HG02610 (cell line): ENCODE measurements around the gene CPLX3.

Source experiments
- ATAC-seq: cut with Tn5 transposase; IDR thresholded peaks from one replicate; pipeline ENCODE4 v1.9.1; 2021; ENCODE audit warnings: mild to moderate bottlenecking, moderate library complexity; ENCODE audit not compliant: unreplicated experiment

The CPLX3 gene

DNA sequence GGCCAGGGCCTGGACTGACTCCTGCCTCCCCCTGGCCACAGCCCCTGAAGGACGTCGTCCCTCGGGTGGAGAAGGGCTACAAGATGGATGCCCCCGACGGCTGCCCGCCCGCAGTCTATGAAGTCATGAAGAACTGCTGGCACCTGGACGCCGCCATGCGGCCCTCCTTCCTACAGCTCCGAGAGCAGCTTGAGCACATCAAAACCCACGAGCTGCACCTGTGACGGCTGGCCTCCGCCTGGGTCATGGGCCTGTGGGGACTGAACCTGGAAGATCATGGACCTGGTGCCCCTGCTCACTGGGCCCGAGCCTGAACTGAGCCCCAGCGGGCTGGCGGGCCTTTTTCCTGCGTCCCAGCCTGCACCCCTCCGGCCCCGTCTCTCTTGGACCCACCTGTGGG lies 24.1 kb upstream of the CPLX3 start:
- ATAC-seq = no peak

GRCh38 chr15:74802862-74803447 lies 23.5 kb upstream of the CPLX3 start:
- no peak for ATAC-seq

DNA sequence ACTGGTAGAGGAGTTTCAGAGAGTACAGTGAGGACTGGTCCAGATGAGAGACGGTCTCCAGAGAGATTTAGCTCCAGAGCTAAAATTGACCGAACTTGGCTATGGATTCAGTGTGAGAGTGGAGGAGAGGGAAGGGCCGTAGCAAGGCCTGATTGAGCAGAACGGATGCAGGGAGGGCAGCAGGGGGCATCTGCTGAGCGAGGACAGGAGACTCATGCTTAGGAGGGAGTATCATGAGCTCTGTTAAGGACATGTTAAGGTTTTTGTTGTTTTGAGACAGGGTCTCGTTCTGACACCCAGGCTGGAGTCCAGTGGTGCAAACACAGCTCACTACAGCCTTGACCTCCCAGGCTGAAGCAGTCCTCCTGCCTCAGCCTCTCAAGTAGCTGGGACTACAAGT lies 21.5 kb upstream of the CPLX3 start:
- ATAC-seq = no peak

DNA sequence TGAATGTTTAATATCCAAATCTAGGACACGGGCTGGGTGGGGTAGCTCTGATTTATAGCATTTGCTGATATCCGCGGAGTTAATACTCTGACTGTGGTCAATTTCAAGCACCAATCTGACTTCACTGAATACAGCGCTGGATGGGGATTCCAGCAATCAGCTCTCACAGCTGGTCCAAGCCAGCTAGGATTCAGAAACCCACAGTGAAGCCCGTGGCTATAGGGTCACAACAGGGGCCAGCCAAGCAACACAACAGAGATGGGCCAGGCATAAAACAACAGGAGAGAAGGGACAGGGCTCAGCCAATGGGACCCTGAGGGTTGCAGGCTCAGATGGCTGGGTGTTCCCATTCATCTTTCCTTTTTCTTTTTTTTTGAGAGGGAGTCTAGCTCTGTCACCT lies 19.1 kb upstream of the CPLX3 start:
- ATAC-seq = no peak

GRCh38 chr15:74808078-74808839 lies 18.2 kb upstream of the CPLX3 start:
- no peak for ATAC-seq

DNA sequence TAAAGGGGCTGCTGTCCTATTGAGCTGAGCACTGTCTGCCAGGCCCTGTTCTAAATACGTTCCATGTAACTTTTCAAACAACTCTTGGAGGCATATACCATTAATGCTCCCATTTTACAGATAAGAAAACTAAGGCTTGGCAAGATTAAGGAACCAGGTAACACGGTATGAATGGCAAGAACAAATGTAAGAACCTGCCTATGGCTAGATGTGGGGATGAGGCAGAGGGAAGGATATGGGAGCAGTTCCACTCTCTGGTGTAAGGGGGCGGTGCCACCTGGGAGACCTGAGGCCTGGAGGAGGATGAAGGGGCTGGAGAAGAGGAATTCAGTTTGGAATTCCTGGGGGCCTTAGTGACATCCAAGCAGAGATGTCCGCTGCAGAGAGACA lies 17.6 kb upstream of the CPLX3 start:
- no peak for ATAC-seq

GRCh38 chr15:74809242-74809641 lies 17.2 kb upstream of the CPLX3 start:
- ATAC-seq = no peak

DNA sequence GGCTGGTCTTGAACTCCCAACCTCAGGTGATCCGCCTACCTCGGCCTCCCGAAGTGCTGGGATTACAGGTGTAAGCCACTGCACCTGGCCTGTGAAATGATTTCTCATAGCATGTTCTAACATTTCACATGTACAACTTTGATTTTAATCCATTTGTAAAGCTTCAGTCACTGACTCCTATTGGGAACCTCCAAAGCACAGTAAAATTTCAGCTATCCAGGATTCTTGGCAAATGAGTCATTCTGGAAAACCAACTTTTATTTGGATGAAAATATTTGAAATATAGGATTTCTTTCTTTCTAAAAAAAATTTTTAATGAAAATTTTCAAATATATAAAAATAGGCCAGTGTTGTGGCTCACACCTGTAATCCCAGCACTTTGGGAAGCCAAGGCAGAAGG lies 16.5 kb upstream of the CPLX3 start:
- ATAC-seq = no peak

DNA sequence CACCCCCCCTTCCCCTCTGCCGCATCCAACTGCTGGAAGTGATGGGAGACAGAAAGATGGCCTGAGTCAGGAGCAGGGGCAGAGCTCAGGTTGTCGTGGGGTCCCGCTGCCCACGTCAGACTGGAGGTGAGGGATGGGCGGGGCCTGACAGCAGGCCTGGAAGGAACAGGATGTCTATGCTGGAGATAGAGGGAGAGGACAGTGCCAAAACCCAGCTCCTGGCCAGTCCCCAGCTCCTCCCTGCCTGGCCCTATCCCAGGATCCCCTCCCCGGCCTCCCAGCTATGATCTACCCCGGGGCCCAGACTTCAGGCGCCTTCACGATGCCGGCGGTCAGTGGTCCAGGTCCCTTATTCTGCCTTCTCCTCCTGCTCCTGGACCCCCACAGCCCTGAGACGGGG lies 13.9 kb upstream of the CPLX3 start, which contains the start of gene LMAN1L:
LMAN1L (plus strand) TSS at position 303 of the 400 bp plus-strand sequence; CDS start at position 323, 20 bp downstream.
- no peak for ATAC-seq

GRCh38 chr15:74815121-74815934 lies 11.1 kb upstream of the CPLX3 start:
- no peak for ATAC-seq

GRCh38 chr15:74815961-74816360 lies 10.5 kb upstream of the CPLX3 start:
- ATAC-seq = no peak

DNA sequence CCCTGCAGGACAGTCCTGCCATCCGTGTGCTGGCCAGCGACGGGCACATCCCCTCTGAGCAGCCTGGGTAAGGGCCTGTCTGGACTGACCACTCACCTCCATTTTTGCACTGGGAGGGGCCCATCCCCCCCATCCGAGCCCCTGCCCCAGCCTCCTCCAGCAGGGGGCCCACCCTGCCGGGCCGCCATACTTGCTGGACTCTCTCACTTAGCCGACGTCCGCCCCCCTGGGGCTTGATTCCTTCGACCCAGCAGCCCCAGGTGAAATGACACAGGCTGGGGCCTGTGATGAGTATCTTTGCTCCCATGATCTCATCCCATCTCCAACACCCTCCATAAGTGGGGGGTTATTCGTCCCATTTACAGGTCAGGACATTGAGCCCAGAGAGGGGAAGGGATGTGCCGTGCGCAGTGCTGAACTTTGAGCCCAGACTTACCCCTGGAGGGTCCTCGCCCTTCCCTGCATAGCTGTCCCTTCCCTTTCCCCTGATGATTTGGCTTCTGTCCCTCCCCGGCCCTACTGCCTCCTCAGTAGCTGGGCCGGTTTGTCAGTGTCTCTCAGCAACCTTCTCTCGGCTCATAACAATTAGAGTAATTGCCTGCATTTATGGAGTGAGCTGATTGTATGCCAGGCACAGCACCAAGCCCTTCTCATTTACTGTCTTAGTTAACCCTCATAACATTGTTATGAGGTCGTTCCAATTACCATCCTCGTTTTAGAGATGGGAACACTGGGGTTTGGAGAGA lies 9.6 kb upstream of the CPLX3 start:
- no peak for ATAC-seq

DNA sequence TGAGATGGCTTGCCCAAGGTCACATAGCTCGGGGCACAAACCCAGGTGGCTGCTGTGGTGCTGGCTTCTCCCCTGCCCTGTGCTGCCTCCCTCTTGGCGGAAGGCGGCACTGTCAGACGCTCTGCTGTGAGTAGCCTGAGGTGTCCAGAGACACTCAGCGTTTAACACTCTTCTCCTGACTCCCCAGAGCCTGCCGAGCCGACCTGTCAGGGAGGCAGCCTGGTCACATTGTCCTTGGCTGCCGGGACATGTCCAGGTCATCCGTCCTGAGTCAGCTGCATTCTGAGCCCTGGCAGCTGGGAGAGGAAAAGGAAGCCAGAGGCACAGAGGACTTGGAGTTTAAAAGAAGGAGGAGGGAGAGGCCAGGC lies 9.1 kb upstream of the CPLX3 start:
- ATAC-seq = no peak

DNA sequence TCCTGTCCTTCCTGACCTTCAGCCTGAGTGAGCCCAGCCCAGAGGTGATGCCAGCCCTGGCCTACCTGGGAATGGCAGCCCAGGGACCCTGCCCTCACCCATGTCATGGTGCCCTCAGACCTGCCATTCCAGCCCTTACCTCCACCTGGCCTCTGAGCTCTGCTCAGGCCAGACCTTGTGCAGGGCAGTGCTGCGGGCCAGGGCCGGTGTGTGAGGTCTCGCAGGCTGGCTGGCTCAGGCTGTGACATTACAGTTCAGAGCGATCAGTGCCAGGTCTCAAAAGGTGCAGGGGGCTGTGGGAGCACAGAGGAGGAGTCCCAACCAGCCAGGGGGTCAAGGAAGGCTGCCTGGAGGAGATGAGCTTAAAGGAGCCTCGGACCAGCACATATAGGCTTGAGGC lies 6.4 kb upstream of the CPLX3 start:
- no peak for ATAC-seq

DNA sequence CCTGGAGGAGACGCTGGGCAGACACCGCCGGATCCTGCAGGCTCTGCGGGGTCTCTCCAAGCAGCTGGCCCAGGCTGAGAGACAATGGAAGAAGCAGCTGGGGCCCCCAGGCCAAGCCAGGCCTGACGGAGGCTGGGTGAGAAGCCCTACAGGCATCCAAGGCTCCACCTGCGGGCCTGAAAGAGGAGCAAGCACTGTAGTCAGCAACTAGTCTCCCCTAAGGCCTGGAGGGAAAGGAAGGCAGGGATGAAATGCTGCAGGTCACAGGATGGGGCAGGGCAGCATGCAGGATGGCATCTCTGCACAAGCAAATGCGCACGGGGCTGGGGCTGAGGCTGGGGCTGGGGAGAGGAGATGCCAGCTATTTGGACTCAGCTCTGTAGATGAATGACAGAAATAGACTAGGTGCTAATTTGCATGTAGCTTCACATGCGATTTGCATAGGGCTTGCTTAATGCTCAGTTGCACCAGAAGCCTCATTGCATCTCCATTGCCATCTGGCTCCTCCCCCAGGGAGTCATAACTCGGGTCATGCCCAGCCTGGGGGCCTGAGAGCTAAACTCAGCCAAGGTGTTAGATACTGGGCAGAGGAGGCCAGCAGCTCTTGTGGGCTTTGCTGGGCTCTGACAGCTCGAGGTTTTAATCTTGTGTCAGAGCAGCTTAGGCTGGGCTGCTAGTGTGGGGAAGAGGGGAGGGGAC lies 5.2 kb upstream of the CPLX3 start:
- peak; percentile 51 for ATAC-seq

- ATAC-seq = no peak
Measured at GRCh38 chr15:74821790-74822158, 4.7 kb upstream of the CPLX3 start.

GRCh38 chr15:74822233-74822632 lies 4.2 kb upstream of the CPLX3 start:
- no peak for ATAC-seq

GRCh38 chr15:74823324-74823723 lies 3.1 kb upstream of the CPLX3 start:
- no peak for ATAC-seq

GRCh38 chr15:74824976-74825375 lies 1.5 kb upstream of the CPLX3 start:
- no peak for ATAC-seq

GRCh38 chr15:74825866-74826265 lies 561 bp upstream of the CPLX3 start:
- ATAC-seq = no peak

DNA sequence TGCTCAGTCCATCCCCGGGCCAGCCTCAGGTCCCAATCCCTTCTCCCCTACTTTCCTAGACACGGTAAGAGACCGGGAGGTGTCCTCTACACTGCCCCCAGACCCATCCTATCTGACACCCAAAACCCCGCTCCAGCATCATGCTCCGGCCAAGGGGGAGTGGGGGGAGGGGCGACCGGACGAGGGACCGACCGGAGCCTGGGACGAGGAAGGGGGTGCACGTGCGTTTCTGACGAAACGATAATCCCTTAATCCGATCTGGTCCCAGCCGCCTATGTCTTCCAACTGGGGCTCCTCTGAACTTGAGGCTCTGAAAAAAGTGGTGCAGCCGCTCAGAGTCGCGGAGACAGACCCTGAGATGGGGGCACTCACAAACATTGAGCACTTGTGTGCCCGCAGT lies 494 bp downstream of the CPLX3 start:
- no peak for ATAC-seq
